Suprapubic skin (tissue), 4 donors: Measurements from ENCODE around the gene GADD45G. TPM values are rescaled to one million over a fixed set of nuclear protein-coding genes. Genes with fewer than 3 reads are reported as not detected.

Source experiments
- DNase-seq, 2 donors: peaks; one replicate each; pipeline ENCODE4 v3.0.0-alpha.2; 2019; ENCODE audit warnings: low spot score in 2 of 2
- H3K27ac ChIP-seq: fragments of 200-600 bp; sonication (generic); one replicate; pipeline ENCODE4 v1.5.1; 2019
- H3K27me3 ChIP-seq: fragments of 200-600 bp; sonication (generic); one replicate; pipeline ENCODE4 v1.5.1; 2019
- H3K36me3 ChIP-seq: fragments of 200-600 bp; sonication (generic); one replicate; pipeline ENCODE4 v1.5.1; 2019
- H3K4me1 ChIP-seq: fragments of 200-600 bp; sonication (generic); one replicate; pipeline ENCODE4 v1.5.1; 2019
- H3K4me3 ChIP-seq: fragments of 200-600 bp; sonication (generic); one replicate; pipeline ENCODE4 v1.5.1; 2019; ENCODE audit warnings: mild to moderate bottlenecking
- H3K9me3 ChIP-seq: fragments of 200-600 bp; sonication (generic); one replicate; pipeline ENCODE4 v1.5.1; 2019
- CTCF ChIP-seq, 2 donors: fragments of 200-600 bp in 1 of 2; fragments of 450-650 bp in 1 of 2; sonication (generic) in 1 of 2; IDR thresholded peaks; one replicate each; pipeline ENCODE4 v1.5.1; 2016 to 2019; ENCODE audit warnings: antibody characterized with exemption in 2 of 2, mild to moderate bottlenecking in 1 of 2, moderate library complexity in 1 of 2
- EP300 ChIP-seq: sonication (generic); formaldehyde crosslinking; IDR thresholded peaks from one replicate; pipeline ENCODE4 v1.6.1; 2017; ENCODE audit warnings: antibody characterized with exemption
- POLR2A ChIP-seq, 2 donors: fragments of 450-650 bp; IDR thresholded peaks; one replicate each; pipeline ENCODE4 v1.6.1; 2017; ENCODE audit warnings: antibody characterized with exemption in 2 of 2, mild to moderate bottlenecking in 2 of 2, moderate library complexity in 2 of 2
- POLR2AphosphoS5 ChIP-seq, 3 donors: sonication (generic); formaldehyde crosslinking; IDR thresholded peaks; one replicate each; pipeline ENCODE4 v1.6.1; 2017; ENCODE audit warnings: antibody characterized with exemption in 3 of 3
- WGBS: methylation state at CpG from one replicate; pipeline ENCODE4 v1.1.5; 2018; 5-methylcytosine and 5-hydroxymethylcytosine counted together
- total RNA-seq, 4 donors: library from RNA; depleted of rRNA; stranded (reverse); fragments of >200 nt; gene quantifications; one replicate each; pipeline ENCODE4 v1.1.0, GENCODE V29; 2016

Gene GADD45G
- total RNA-seq, 4 donors from 2014 or later, result 4.6 to 9.7 (median 6.2) TPM

- TF ChIP-seq POLR2A (IDR thresholded peaks at IDR 0.05) (no peak), POLR2AphosphoS5 (IDR thresholded peaks at IDR 0.05) (no peak), EP300 (no peak), CTCF (IDR thresholded peaks at IDR 0.05) (no peak)
- Histone ChIP-seq H3K4me1 (peaks cover 49% of the 10 kb centered on the region), H3K27ac (peak overlapping the region; percentile 88), H3K36me3 (no peaks in the 10 kb centered on the region), H3K4me3 (peak overlapping the region; percentile 59), H3K9me3 (no peaks in the 10 kb centered on the region), H3K27me3 (no peaks in the 10 kb centered on the region)
- peak; percentile 64 to 78 for DNase-seq
- 21% methylated on average over 7 of the region's 7 CpGs for WGBS
These were observed 2.0 kb downstream of the GADD45G start for GRCh38 chr9:89606624-89607311.

- no peaks in the 10 kb centered on the region for H3K27me3 ChIP-seq
- H3K27ac ChIP-seq, result no peak overlapping the region
- H3K36me3 ChIP-seq, result no peaks in the 10 kb centered on the region
- H3K9me3 ChIP-seq, result no peaks in the 10 kb centered on the region
- TF ChIP-seq POLR2AphosphoS5 (IDR thresholded peaks at IDR 0.05) (no peak), EP300 (no peak), CTCF (IDR thresholded peaks at IDR 0.05) (no peak), POLR2A (IDR thresholded peaks at IDR 0.05) (no peak)
- 84% methylated on average over 3 of the region's 3 CpGs for WGBS
- peak in 1 of 2 donors; percentile 11 for DNase-seq
- peaks cover 39% of the 10 kb centered on the region for H3K4me1 ChIP-seq
- H3K4me3 ChIP-seq, result no peak overlapping the region
These were observed 4.0 kb downstream of the GADD45G start for GRCh38 chr9:89608641-89609335.

- WGBS, result 68% methylated on average over 8 of the region's 8 CpGs
- TF ChIP-seq CTCF (IDR thresholded peaks at IDR 0.05), result no peak
- TF ChIP-seq POLR2AphosphoS5 (IDR thresholded peaks at IDR 0.05), result no peak
- peaks cover 32% of the 10 kb centered on the region for H3K4me1 ChIP-seq
- H3K9me3 ChIP-seq, result no peaks in the 10 kb centered on the region
- DNase-seq, result no peak
- H3K36me3 ChIP-seq, result no peaks in the 10 kb centered on the region
- no peak overlapping the region for H3K27ac ChIP-seq
- no peaks in the 10 kb centered on the region for H3K27me3 ChIP-seq
- H3K4me3 ChIP-seq, result no peak overlapping the region
These were observed 4.7 kb downstream of the GADD45G start for GRCh38 chr9:89609426-89610006.

GRCh38 chr9:89610391-89610925 is 5.6 kb downstream of the GADD45G start:
- H3K4me1 ChIP-seq, result peaks cover 24% of the 10 kb centered on the region
- no peak for DNase-seq
- no peak overlapping the region for H3K4me3 ChIP-seq
- H3K27ac ChIP-seq, result no peak overlapping the region
- H3K9me3 ChIP-seq, result no peaks in the 10 kb centered on the region
- 82% methylated on average over 7 of the region's 7 CpGs for WGBS
- no peaks in the 10 kb centered on the region for H3K36me3 ChIP-seq
- TF ChIP-seq EP300 (no peak), CTCF (IDR thresholded peaks at IDR 0.05) (no peak), POLR2A (IDR thresholded peaks at IDR 0.05) (no peak), POLR2AphosphoS5 (IDR thresholded peaks at IDR 0.05) (no peak)
- H3K27me3 ChIP-seq, result no peaks in the 10 kb centered on the region

- Histone ChIP-seq H3K9me3 (no peaks in the 10 kb centered on the region), H3K27me3 (no peaks in the 10 kb centered on the region), H3K36me3 (no peaks in the 10 kb centered on the region), H3K4me1 (peaks cover 15% of the 10 kb centered on the region), H3K4me3 (no peak overlapping the region), H3K27ac (no peak overlapping the region)
- WGBS, result 85% methylated on average over 5 of the region's 5 CpGs
- DNase-seq, result no peak
- TF ChIP-seq EP300, result no peak
- TF ChIP-seq POLR2AphosphoS5 (IDR thresholded peaks at IDR 0.05), result no peak
These were observed 6.6 kb downstream of the GADD45G start for GRCh38 chr9:89611425-89611824.
